Measurements from ENCODE around the gene GTF2B. TPM values are rescaled to one million over a fixed set of nuclear protein-coding genes. Genes with fewer than 3 reads are reported as not detected.
"Not testable (repeated sequence)": the region's sequence is repeated elsewhere in the genome, so short reads cannot be mapped to it uniquely, and the experiment has no call there.

Gene GTF2B
- total RNA-seq, 2 donors from 2014 or later: 18.6 to 19.9 TPM

GRCh38 chr1:88876573-88877365 is 14.6 kb downstream of the GTF2B start:
- H3K9ac ChIP-seq (ENCODE audit: extremely low read depth, low read length, poor library complexity, severe bottlenecking): no peak overlapping the region
- DNase-seq: no peak
- H3K9me3 ChIP-seq (ENCODE audit: control insufficient read depth, low read length): no peaks in the 10 kb centered on the region
- H3K36me3 Mint-ChIP-seq (ENCODE audit: low read depth): peaks cover 11% of the 10 kb centered on the region
- H3K4me1 ChIP-seq (ENCODE audit: control insufficient read depth, insufficient read depth, low read length): no peaks in the 10 kb centered on the region
- no peak overlapping the region for H3K27ac ChIP-seq (ENCODE audit: low read depth, low read length)
- peaks cover 12% of the 10 kb centered on the region for H3K36me3 ChIP-seq (ENCODE audit: control insufficient read depth, insufficient read depth, low read length)
- no peak overlapping the region for H3K4me3 Mint-ChIP-seq
- no peak overlapping the region for H3K4me3 ChIP-seq (ENCODE audit: low read length)
- no peaks in the 10 kb centered on the region for H3K9me3 Mint-ChIP-seq
- 96 to 100% methylated on average over 2 to 3 of the region's 5 CpGs for WGBS, 2 experiments (ENCODE audit: insufficient coverage in 1 of 2, insufficient read length in 1 of 2)
- H3K27ac Mint-ChIP-seq: no peak overlapping the region
- H3K27me3 ChIP-seq (ENCODE audit: control insufficient read depth, insufficient read depth, low read length, poor library complexity, severe bottlenecking): no peaks in the 10 kb centered on the region
- H3K4me1 Mint-ChIP-seq: peaks cover 1% of the 10 kb centered on the region
- TF ChIP-seq, protein P1, sequence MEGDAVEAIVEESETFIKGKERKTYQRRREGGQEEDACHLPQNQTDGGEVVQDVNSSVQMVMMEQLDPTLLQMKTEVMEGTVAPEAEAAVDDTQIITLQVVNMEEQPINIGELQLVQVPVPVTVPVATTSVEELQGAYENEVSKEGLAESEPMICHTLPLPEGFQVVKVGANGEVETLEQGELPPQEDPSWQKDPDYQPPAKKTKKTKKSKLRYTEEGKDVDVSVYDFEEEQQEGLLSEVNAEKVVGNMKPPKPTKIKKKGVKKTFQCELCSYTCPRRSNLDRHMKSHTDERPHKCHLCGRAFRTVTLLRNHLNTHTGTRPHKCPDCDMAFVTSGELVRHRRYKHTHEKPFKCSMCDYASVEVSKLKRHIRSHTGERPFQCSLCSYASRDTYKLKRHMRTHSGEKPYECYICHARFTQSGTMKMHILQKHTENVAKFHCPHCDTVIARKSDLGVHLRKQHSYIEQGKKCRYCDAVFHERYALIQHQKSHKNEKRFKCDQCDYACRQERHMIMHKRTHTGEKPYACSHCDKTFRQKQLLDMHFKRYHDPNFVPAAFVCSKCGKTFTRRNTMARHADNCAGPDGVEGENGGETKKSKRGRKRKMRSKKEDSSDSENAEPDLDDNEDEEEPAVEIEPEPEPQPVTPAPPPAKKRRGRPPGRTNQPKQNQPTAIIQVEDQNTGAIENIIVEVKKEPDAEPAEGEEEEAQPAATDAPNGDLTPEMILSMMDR (conservative IDR thresholded peaks at IDR 0.05): no peak
- H3K27me3 Mint-ChIP-seq (ENCODE audit: insufficient read depth): no peaks in the 10 kb centered on the region

- Histone ChIP-seq H3K27ac (ENCODE audit: low read depth, low read length) (no peak overlapping the region), H3K9me3 (ENCODE audit: control insufficient read depth, low read length) (no peaks in the 10 kb centered on the region), H3K4me3 (ENCODE audit: low read length) (no peak overlapping the region), H3K9ac (ENCODE audit: extremely low read depth, low read length, poor library complexity, severe bottlenecking) (no peak overlapping the region), H3K27me3 (ENCODE audit: control insufficient read depth, insufficient read depth, low read length, poor library complexity, severe bottlenecking) (no peaks in the 10 kb centered on the region), H3K4me1 (ENCODE audit: control insufficient read depth, insufficient read depth, low read length) (no peaks in the 10 kb centered on the region), H3K36me3 (ENCODE audit: control insufficient read depth, insufficient read depth, low read length) (peaks cover 5% of the 10 kb centered on the region)
- WGBS, 2 experiments (ENCODE audit: insufficient coverage in 1 of 2, insufficient read length in 1 of 2): 90 to 94% methylated on average over 3 to 4 of the region's 4 CpGs
- H3K4me3 Mint-ChIP-seq: no peak overlapping the region
- H3K27ac Mint-ChIP-seq: no peak overlapping the region
- H3K4me1 Mint-ChIP-seq: peaks cover 1% of the 10 kb centered on the region
- no peak for DNase-seq
- H3K9me3 Mint-ChIP-seq: no peaks in the 10 kb centered on the region
- no peaks in the 10 kb centered on the region for H3K27me3 Mint-ChIP-seq (ENCODE audit: insufficient read depth)
- peaks cover 13% of the 10 kb centered on the region for H3K36me3 Mint-ChIP-seq (ENCODE audit: low read depth)
- TF ChIP-seq, protein P1 (conservative IDR thresholded peaks at IDR 0.05): no peak
These were observed 15.8 kb downstream of the GTF2B start for GRCh38 chr1:88875595-88875994.

GRCh38 chr1:88873737-88874349 is 17.5 kb downstream of the GTF2B start:
- TF ChIP-seq, protein P1 (conservative IDR thresholded peaks at IDR 0.05): no peak
- Histone ChIP-seq H3K27ac (ENCODE audit: low read depth, low read length) (no peak overlapping the region), H3K4me1 (ENCODE audit: control insufficient read depth, insufficient read depth, low read length) (no peaks in the 10 kb centered on the region), H3K9me3 (ENCODE audit: control insufficient read depth, low read length) (no peaks in the 10 kb centered on the region), H3K9ac (ENCODE audit: extremely low read depth, low read length, poor library complexity, severe bottlenecking) (no peak overlapping the region), H3K36me3 (ENCODE audit: control insufficient read depth, insufficient read depth, low read length) (peaks cover 5% of the 10 kb centered on the region), H3K27me3 (ENCODE audit: control insufficient read depth, insufficient read depth, low read length, poor library complexity, severe bottlenecking) (no peaks in the 10 kb centered on the region), H3K4me3 (ENCODE audit: low read length) (no peak overlapping the region)
- Mint-ChIP-seq H3K4me3 (no peak overlapping the region), H3K36me3 (ENCODE audit: low read depth) (peaks cover 11% of the 10 kb centered on the region), H3K4me1 (peaks cover 1% of the 10 kb centered on the region), H3K27ac (no peak overlapping the region), H3K27me3 (ENCODE audit: insufficient read depth) (no peaks in the 10 kb centered on the region), H3K9me3 (no peaks in the 10 kb centered on the region)
- no peak for DNase-seq
- 74 to 94% methylated on average over 3 to 5 of the region's 5 CpGs for WGBS, 2 experiments (ENCODE audit: insufficient coverage in 1 of 2, insufficient read length in 1 of 2)

DNA sequence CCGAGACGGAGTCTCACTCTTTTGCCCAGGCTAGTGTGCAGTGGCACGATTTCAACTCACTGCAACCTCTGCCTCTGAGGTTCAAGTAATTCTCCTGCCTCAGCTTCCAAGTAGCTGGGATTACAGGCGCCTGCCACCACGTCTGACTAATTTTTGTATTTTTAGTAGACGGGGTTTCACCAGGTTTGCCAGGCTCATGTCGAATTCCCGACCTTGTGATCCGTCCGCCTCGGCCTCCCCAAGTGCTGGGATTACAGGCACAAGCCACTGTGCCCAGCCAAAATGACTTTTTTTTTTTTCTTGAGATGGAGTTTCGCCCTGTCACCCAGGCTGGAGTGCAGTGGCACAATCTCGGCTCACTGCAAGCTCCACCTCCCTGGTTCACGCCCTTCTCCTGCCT is 21.7 kb downstream of the GTF2B start:
- not testable (repeated sequence) for H3K4me1 ChIP-seq (ENCODE audit: control insufficient read depth, insufficient read depth, low read length); H3K27me3 Mint-ChIP-seq (ENCODE audit: insufficient read depth); H3K27me3 ChIP-seq (ENCODE audit: control insufficient read depth, insufficient read depth, low read length, poor library complexity, severe bottlenecking); H3K27ac ChIP-seq (ENCODE audit: low read depth, low read length); H3K4me3 Mint-ChIP-seq; H3K4me1 Mint-ChIP-seq; H3K9me3 Mint-ChIP-seq; H3K36me3 ChIP-seq (ENCODE audit: control insufficient read depth, insufficient read depth, low read length); DNase-seq; H3K4me3 ChIP-seq (ENCODE audit: low read length); H3K27ac Mint-ChIP-seq; H3K9ac ChIP-seq (ENCODE audit: extremely low read depth, low read length, poor library complexity, severe bottlenecking); H3K9me3 ChIP-seq (ENCODE audit: control insufficient read depth, low read length)
- peaks cover 11% of the 10 kb centered on the region for H3K36me3 Mint-ChIP-seq (ENCODE audit: low read depth)
- WGBS, 2 experiments (ENCODE audit: insufficient coverage in 1 of 2, insufficient read length in 1 of 2): 88 to 94% methylated on average over 14 of the region's 14 CpGs
